Endothelial cell of umbilical vein (primary cell): ENCODE measurements around the gene MEGF11.

Source experiments
- CTCF ChIP-seq, 2 donors: IDR thresholded peaks; 1 replicate in 1 of 2; 2 replicates in 1 of 2; pipeline ENCODE4 v1.5.1; 2011; ENCODE audit warnings: low read length in 2 of 2, mild to moderate bottlenecking in 2 of 2, moderate library complexity in 2 of 2, control low read depth in 1 of 2, inconsistent platforms in 1 of 2, low read depth in 1 of 2; ENCODE audit not compliant: insufficient read depth in 1 of 2; ENCODE audit errors: extremely low read depth in 1 of 2
- EZH2 ChIP-seq: IDR thresholded peaks from 2 replicates; pipeline ENCODE4 v1.6.1; 2012; ENCODE audit warnings: borderline replicate concordance, low read depth, mild to moderate bottlenecking, moderate library complexity, low read length, inconsistent platforms; ENCODE audit not compliant: severe bottlenecking
- POLR2A ChIP-seq: IDR thresholded peaks from 2 replicates; pipeline ENCODE4 v1.6.1; 2012; ENCODE audit warnings: low read depth, mild to moderate bottlenecking, control low read depth, low read length
- TF ChIP-seq, protein P1 (sequence below): IDR thresholded peaks from 2 replicates; pipeline ENCODE4 v1.6.1; 2011; ENCODE audit not compliant: insufficient read depth, insufficient read length

GRCh38 chr15:66226736-66227135, 26.8 kb downstream of the MEGF11 start:
- TF ChIP-seq CTCF (IDR thresholded peaks at IDR 0.05; ENCODE audit: extremely low read depth in 1 of 2, insufficient read depth in 1 of 2, low read depth in 1 of 2, low read length in 2 of 2) (no peak), POLR2A (no peak), EZH2 (no peak)
- TF ChIP-seq, protein P1, sequence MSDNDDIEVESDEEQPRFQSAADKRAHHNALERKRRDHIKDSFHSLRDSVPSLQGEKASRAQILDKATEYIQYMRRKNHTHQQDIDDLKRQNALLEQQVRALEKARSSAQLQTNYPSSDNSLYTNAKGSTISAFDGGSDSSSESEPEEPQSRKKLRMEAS: no peak
